Renal cortical epithelial cell (primary cell): Measurements from ENCODE around the gene TSPAN18. TPM values are rescaled to one million over a fixed set of nuclear protein-coding genes. Genes with fewer than 3 reads are reported as not detected.

Source experiments
- DNase-seq: peaks from one replicate; pipeline ENCODE4 v3.0.0-alpha.2; 2011; ENCODE audit warnings: low read depth
- total RNA-seq: library from RNA; depleted of rRNA; stranded (reverse); fragments of >200 nt; gene quantifications from 2 replicates; pipeline ENCODE4 v1.2.3, GENCODE V29; 2014

The TSPAN18 gene
- total RNA-seq, 1 donor from 2014 or later = 6.7 TPM

DNA sequence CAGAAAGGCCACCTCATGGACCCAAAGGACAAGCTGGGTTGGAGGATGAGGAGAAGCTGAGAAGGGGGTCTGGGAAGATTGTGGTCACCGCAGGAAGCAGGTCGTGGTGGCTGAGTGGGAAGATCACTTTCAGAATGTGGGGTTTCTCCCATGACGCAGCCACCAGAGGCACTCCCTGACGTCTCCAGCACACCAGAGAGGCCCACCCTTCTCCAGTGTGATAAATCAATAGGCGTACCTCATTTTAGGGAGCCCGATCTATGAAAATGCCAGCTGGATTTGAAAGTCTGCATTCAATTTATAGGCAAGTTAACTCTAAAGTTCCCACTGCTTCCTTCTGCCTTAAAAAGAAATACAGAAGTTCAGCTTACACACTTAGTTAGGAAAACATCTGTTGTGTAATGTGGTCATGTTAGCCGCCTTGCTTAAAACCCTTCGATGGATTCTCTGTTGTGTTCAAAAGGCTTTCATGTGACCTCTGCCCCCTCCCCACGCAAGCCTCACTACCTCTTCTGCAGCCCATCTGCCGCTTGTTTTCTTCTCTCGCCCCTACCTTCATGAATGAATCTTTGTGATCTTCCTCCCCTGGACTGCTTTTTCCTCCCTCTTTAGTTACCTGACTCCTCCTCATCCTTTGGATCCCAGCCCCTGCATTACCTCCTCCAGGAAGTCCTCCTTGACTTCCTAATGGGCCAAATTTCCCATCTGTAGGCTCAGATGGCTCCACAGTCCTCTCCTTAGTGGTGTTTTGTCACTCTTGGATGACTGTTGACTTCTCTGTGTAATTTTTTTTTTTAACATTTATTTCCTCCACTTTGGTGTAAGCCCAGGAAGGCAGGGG lies 10.7 kb downstream of the TSPAN18 start:
- no peak for DNase-seq

DNA sequence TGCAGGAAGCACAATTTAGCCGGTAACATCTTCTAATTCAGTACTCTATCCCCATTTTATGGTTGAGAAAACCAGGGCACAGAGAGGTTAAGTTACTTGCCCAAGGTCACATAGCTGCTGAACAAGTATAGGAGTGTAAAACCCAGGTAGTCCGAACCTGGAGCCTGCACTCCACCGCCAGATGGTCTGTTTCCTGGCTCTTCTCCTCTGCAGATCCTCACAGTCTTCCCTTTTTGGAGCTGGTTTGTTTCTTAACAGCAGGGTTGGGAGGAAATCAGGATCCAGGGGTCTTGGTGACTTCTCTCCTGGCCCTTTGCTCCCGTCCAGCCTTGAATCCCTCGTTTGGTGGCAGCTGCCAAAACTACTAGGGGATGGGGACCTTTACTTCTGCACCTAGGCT lies 12.0 kb downstream of the TSPAN18 start:
- no peak for DNase-seq

DNA sequence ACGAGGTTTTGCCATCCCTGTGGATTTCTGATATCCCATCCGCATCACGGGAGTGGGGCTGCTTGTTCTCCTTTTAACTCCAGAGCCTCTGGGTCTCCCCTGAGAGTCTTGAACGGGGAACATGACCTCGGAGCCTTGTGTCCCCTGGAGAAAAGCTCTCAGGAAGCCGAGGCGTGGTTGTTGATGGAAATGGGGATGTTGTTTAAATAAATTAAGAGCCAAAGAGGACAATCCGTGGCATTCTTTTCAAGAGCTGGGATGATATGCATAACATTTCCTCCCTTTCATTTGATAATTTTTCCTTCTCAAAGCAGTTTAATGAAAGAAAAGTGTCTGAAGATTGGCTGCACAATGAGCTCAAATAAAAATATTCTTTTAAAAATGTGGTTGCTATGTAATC lies 14.2 kb downstream of the TSPAN18 start:
- no peak for DNase-seq

DNA sequence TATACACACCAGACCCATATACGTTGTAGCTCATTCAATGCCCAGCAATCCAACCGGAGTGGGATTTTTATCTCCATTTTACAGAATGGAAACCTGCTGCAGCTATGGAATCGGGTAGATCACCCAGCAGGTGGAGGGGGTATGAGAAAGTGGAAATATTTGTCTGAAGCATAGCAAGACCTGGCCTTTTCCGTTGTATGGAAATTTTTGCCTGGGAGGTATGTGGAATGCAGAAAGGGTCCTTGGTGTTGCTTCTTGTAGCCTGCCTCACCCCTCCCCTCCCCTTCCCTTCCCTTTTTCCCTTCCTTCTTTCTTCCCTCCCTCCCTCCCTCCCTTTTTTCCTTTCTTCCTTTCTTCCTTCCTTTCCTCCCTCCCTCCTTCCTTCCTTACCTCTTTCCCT lies 15.2 kb downstream of the TSPAN18 start:
- no peak for DNase-seq

DNA sequence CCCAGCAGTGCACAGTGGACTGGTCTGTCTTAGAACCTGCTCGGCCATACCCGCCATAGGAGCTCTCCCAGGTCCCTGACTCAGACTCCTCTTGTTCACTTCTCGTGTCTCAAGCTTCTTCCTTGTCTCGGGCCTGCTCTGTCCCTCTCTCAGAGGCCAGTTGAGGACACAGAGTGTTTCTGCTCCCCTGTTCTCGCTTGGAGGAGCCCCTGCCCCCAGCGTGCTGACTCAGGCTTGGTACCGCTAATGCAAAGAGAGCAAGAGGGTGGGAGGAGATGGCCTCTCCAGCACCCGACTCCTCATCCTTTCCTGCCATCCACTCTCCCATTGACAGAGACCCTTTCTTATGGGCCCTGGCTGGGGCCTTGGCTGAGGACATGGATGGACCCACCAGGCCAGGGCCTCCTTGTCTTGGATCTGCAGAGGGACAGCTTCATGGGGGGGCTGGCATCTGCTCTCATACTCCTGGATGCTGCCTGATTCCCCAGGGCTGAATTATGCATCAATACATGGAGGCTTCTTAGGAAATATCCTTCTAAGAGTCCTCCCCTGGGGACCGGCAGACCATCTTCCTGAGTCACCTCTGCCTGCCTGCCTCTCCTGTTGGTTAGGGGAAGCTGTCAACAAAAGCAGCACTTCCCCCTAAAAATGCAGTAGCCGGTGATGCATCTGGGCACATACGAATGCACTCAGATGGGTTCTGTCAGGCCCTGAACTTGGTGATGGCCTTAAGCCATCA lies 15.9 kb downstream of the TSPAN18 start:
- no peak for DNase-seq

DNA sequence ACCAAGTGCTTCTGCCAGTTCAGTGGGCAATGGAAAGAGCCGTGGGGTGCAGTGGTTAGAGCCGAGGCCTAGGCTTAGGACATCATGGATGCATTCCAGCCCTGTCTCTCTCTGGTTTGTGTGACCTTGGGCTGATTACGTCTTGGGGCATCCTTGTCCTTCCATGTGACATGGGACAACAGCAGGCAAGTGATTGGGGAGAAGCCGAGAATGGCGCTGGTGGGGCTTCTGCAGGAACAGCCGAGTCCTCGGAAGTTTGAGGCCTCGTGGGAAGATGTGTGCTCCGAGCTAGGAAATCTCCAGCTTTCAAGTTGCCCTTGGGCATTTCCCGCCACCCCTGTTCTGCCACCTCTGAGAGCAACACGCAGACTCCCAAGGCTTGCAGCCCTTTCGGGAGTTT lies 16.6 kb downstream of the TSPAN18 start:
- DNase-seq = no peak

DNA sequence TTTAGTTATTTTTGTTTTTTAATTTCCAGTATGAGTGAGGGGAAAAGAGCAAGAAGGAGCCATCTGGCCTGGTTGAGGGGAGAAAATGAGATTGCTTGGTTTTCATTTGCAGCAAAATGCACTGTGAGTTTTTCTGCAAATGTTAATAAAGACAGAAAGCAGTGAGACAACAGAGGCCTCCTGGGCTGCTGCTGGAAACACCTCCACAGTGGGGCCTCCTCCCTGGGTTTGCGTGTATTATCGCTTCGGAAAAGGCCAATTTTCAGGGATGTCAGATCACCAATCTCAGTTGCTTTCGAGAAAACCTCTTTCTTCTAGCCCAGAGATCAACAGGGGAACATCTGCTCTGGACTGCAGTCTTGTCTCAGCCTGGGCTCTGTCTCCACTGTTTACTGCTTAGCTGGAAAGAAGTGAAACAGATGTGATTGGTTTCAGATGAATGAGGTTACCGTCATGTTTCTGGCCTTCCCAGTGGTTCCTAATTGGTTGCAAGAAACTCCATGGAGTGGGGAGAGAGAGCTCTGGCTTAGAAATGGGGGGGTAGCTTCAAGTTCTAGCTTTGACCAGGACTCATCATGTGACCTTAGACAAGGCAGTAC lies 17.3 kb downstream of the TSPAN18 start:
- DNase-seq = no peak

DNA sequence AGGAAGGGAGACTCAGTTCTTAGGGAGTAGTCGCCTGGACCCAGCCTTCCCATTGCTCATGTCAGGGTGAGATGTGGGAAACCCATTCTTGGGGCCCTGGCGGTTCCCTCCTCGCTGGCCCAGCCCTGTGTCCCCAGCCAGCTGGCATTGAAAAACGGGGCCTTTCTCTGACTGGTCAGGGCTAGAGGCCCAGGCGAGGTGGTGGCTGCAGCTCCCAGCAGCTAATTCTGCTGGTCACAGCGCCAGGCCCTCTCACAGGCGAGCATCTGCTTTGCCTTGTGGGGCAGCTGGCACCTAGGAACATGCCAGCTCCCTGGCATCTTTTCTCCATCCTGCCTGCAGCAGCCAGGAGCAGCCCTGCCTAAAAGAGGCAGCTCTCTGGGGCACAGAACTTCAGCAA lies 20.1 kb downstream of the TSPAN18 start:
- DNase-seq = no peak

DNA sequence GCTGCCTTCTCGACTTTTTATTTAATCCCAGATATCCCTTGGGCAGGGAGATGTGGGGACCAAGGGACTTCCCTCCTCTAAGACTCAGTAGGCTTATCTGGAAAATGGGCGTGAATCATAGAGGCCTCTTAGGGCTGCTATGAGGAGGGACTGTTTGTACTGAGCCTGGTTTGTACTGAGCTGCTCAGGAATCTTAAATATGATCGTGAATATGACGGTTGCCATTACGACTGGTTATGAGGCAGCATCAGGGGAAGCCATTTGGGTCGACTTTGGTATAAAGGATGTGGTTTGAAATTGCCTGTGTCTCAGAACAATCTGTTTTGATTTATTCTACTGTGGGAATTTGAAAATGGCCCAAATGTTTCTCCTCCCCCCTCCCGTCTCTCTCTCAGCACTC lies 20.6 kb downstream of the TSPAN18 start:
- no peak for DNase-seq

DNA sequence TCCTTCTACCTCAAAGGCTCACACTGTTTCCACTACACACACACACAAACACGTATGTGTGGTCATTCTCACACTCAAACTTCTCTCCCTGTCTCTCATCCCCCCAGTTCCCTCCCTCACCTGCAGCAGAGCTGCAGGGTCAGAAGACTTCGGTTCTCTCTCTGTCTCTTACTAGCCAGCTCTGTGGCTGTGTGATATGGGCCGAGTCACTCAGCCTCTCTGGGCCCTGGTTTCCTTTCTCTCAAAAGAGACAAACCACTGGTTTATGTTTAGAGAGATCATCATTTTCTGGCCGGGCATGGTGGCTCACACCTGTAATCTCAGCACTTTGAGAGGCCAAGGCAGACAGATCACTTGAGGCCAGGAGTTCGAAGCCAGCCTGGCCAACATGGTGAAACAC lies 21.1 kb downstream of the TSPAN18 start:
- no peak for DNase-seq

DNA sequence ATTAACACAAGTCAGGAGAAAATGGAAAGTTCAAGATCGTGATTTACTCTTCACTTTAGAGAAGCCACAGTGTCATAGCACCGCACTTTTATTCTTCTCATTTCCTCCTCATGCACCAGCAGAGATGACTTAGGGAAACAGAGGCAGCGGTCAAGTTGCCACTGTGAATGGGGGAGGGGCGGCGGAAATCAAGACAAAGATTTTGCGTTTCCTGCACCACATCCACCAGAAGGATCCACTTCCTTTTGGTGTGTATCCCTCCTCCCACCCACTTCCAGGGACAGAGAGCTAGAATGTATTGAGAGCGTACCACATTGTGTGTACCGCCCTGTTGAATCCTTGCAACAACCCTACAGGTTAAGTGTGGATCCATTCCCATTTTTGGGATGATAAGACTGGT lies 21.8 kb downstream of the TSPAN18 start:
- no peak for DNase-seq

DNA sequence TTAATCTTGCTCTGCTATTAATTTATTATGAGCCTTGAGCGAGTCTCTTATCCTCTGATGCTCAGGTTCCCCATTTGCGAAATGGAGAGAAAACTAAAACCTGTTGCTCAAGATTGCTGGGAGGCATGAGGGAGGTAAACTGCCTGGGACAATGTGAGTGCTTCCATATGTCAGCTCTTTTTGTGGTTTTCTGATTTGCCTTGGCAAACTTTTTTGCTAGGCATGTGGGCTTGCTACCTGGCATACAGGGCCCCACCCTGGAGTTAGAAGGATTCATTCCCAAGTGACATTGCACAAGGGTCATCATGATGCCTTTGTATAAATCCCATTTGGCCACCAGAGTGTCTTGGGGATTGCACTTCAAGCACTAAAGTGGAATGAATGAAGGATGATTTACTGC lies 22.4 kb downstream of the TSPAN18 start:
- no peak for DNase-seq

DNA sequence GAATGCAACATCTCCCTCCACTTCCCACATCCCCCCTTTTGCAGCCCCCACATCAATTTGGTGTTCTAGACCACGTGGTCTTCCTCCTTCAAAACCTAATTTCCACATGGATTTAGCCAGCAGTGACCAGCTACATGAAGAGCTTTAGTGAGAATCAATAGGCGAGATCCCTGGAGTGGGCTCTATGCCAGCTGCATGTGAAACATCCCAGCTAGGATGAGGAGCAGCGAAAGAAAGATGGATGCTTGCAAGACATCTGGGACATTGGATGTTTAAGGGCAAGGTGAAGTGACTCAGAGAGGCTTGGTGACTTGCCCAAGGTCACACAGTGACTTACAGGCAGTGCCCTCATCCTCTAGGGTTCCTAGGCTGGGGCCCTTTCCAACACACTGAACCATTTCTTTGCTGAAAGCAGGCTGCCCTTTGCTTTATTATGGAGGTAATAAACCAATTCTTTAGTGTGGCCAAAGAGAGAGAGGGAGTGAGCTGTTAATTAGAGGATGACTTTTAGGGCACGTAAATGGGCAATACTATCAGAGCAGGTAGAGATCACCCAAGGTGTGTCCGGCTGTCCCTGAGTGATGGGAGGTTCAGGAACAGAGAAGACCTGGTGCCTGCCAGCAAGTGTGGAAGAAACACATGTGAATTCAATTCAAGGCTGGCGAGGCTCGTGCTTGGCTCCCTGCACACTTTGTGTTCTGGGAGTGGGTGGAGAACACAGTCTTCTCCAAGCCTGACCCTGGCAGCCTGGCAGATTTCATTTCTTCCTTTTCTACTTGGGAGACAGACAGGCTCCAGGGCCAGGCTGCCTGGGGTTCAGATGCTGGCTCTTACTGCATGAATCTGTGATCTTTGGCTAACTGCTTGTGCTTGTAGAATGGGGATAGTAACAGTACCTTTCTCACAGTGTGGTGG lies 24.0 kb downstream of the TSPAN18 start:
- no peak for DNase-seq

DNA sequence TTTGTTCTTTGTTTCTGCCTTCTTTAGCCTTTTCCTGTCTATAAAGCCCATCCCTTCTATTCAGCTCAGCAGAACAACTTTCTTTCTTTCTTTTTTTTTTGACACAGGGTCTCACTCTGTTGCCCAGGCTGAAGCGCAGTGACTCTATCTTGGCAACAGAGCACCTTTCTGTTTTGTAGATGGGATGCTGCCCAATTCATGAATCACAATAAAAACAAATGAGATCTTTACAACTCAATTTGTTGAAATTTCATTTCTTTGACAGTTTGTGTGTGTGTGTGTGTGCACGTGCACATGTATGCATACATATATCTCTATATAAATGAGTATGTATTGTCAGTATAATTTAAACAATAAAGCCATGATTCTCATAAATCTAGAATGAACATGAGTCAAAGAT lies 25.5 kb downstream of the TSPAN18 start:
- no peak for DNase-seq

DNA sequence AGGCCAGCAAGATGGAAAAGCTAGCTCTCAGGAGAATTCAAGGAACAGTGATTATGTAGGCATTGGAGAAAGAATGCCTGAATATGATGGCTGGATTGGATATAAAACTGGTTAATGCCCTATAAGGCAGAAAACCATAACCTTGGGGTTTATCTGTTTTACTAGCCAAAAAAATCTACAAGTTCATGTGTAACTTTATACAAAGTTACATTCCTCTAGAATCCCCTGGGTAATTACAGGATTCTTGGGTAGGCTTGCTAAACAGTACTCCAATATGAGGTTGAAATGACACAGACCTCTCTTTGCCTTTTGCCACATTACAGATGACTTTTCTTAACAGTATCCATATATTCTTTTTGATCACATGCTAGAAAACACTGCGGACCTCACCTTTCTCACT lies 26.0 kb downstream of the TSPAN18 start:
- DNase-seq = no peak

DNA sequence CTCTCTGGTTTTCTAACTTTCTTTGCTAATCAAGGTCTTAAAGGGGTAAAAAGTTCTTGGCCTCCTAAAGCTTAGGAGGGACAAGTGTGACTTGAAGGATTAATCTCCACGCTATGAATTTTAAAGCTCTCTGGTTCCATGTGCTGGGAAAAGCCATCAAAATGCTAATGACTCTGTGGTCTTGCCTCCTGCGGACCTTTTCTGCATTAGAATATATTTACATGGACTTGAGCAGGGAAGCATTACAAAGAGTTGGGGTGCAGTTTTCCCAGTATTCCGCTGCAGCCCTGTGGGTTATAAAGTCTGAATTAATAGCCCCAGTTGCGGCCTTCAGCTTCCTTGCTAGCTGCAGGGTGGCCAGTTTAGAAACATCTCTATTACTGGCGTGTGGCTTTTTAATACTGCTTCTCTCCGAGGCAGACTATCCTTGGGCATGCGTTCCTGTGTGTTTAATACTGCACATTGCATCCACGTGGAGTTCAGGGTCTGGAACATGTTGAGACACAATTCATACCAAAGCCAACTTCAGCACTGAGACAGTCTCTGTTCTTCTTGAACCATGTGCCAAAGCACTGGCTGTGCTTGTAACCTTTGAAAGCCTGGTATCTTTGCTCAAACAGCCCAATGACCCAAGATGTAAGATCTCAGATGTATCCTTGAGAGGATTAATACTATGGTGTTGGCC lies 27.3 kb downstream of the TSPAN18 start:
- no peak for DNase-seq

DNA sequence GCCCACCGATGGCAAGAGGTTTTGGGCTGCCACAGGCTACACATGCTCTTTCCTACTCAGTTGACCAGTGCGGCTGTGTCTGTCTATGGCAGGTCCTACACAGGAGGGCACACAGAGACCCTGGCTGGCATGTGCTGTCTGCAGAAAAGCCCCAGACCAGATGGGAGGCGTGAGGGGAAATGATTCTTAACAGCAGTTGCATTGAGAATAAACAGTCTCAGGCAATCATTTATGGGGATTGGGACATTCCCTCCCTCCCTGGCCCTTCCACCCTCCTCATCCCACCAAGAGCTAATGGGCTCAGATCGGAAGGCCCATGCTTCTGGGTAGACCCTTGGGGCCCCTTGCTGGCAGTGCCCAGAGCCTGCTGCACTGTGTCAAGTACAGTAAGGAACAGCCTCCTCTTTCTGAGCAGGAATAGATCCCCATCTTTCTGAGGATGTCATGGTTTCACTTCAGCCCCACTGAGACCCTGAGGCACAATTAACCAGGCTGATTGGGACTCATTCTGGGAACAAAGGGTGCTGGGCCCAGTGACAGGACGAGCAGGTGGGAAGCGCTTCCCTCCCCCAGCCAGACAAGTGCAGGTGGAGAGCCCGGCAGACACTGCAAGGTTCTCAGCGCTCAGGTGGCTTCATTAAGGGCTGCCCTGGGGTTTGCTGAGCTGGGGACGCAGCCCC lies 28.3 kb downstream of the TSPAN18 start:
- DNase-seq = no peak

DNA sequence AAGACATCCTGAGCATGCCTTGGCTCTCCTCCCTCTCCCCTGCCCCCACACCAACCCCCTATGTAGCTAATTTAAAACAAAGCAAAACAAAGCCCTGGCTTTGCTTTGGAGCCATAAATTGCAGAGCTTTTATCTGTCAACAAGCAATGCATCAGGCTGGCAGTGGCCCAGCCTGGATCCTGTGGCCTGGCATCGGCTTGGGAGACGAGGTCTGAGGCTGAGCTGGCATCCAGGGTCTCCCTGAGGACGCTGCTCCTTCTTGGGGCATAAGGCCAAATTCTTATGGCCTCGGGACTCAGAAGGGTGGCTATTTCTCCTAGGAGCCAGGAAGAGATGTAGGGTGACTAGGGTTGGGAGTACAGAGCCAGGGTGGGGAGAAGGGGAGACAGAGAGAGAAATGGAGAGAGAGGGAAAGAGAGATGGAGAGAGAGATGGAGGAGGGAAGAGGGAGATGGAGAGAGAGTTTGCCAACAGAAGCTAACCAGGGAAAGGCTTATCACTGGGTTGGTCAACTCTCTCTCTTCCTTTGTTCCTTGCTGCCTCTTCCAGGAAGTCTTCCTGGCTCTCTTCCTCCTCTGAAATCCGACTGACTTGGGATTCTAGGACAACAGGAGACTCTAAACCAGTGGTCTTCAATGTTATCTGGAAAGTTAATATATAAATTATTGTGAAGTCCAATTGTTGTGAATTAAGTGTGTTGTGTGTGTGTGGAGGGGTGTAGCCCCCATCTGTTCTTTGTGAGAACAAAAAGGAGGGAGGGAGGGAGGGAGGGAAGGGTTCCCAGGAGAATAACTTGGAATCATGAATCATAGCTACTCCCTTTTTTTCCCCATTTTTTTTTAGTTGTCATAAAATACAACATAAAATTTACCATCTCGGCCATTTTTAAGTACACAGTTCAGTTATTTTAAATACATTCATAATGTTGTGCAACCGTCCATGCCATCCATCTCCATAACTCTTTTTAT lies 29.1 kb downstream of the TSPAN18 start:
- DNase-seq = peak; percentile 37

DNA sequence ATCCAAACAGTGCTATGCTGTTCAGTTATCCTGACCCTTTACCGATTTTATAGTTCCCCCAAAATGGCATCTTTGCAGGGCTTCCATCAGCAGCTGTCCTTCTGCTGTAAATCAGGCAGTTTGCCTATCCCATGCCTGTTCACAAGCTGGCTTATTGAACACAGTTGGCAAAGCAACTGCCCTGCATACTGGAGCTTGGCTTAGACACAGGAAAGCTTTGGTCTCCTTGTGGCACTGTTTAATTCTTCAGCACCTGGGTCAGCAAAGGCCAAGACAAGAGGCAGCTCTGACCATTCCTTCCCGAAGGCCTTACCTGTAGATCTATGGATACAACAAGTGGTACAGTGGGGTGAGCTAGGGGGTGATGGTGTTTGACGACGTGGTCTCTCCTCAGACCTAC lies 32.2 kb downstream of the TSPAN18 start:
- DNase-seq = no peak
